ENCODE data around the gene UBTD1. TPM values are rescaled to one million over a fixed set of nuclear protein-coding genes. Genes with fewer than 3 reads are reported as not detected.
A peak's percentile ranks its signal among the peaks of the same experiment; 100 is the strongest.

UBTD1 gene
- total and polyA plus RNA-seq, 10 of the 15 experiments (the other 5 are each of a cell fraction or from before 2014, with no cell fraction given): 0.04 to 1.5 (median 1.2) TPM; not detected in 1

GRCh38 chr10:97498076-97498840, 466 bp upstream of the UBTD1 start, which contains the start of gene MMS19 (continued):
- TF ChIP-seq, protein P1, sequence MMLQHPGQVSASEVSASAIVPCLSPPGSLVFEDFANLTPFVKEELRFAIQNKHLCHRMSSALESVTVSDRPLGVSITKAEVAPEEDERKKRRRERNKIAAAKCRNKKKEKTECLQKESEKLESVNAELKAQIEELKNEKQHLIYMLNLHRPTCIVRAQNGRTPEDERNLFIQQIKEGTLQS (IDR thresholded peaks at IDR 0.05; ENCODE audit: borderline replicate concordance, extremely low read depth, low read depth, low read length): peak; percentile 89; the same call in 1 of the 2 replicates

- Histone ChIP-seq H3K4me1 (ENCODE audit: control insufficient read depth, insufficient read depth, low read length) (peaks cover 5% of the 10 kb centered on the region), H3K36me3 (ENCODE audit: control insufficient read depth in 2 of 2, insufficient read depth in 2 of 2, low read length in 1 of 2) (no peaks in the 10 kb centered on the region), H3K27me3 (replicated peaks in 1 of 2; ENCODE audit: control insufficient read depth in 2 of 2, insufficient read depth in 2 of 2, low read length in 1 of 2) (peaks cover 6 to 14% of the 10 kb centered on the region in 2 experiments), H3K4me3 (peak overlapping the region; percentile 90), H3K9me3 (replicated peaks; ENCODE audit: control insufficient read depth, insufficient read depth, low read length) (no peaks in the 10 kb centered on the region), H4K20me1 (ENCODE audit: control insufficient read depth, insufficient read depth) (no peaks in the 10 kb centered on the region), H3K4me2 (ENCODE audit: control insufficient read depth, insufficient read depth) (peak overlapping the region; percentile 81), H2AFZ (ENCODE audit: control insufficient read depth, low read depth, low read length) (no peak overlapping the region), H3K79me2 (ENCODE audit: control insufficient read depth, insufficient read depth, low read length) (peaks cover 34% of the 10 kb centered on the region), H3K9ac (ENCODE audit: control insufficient read depth, insufficient read depth, low read length) (no peak overlapping the region), H3K27ac (ENCODE audit: control insufficient read depth, insufficient read depth) (no peak overlapping the region)
- in situ Hi-C loops (cut with MboI): no loop called here
- FAIRE-seq (no peak), ATAC-seq (no peak), DNase-seq (ENCODE audit: low read depth, low spot score) (no peak)
- intact Hi-C loops (cut with micrococcal nuclease; ENCODE audit: unreplicated experiment): loop anchor here (5.0 kb wide), 3 partner anchors 52 to 72 kb away; partner anchors contain the start of genes EXOSC1, PGAM1 and ZDHHC16
- SMC1A ChIA-PET (ENCODE audit: uncharacterized antibody, unreplicated experiment): interaction anchor here (1.4 kb wide), 1 partner anchor 71 kb away, joined by 3 read pairs; no protein-coding TSS in a partner anchor
- POLR2A ChIA-PET: interaction anchor here (1.6 kb wide), 1 partner anchor 46 kb away, joined by 3 read pairs; no protein-coding TSS in a partner anchor
- TF ChIP-seq SP1 (IDR thresholded peaks at IDR 0.05; ENCODE audit: low read depth, low read length): no peak
- TF ChIP-seq POLR2A (IDR thresholded peaks at IDR 0.05; ENCODE audit: low read depth, low read length): no peak
- TF ChIP-seq SMAD1 (IDR thresholded peaks at IDR 0.05; ENCODE audit: low read depth, partially characterized antibody): no peak
- TF ChIP-seq RUNX3 (IDR thresholded peaks at IDR 0.05; ENCODE audit: low read length): no peak
- no peak for TF ChIP-seq EED (IDR thresholded peaks at IDR 0.05; ENCODE audit: low read depth)
- TF ChIP-seq YY1 (IDR thresholded peaks at IDR 0.05; ENCODE audit: low read depth, low read length): no peak
- no peak for TF ChIP-seq PAX8 (IDR thresholded peaks at IDR 0.05)
- no peak for TF ChIP-seq STAT1 (conservative IDR thresholded peaks at IDR 0.05)
- TF ChIP-seq CREM (IDR thresholded peaks at IDR 0.05; ENCODE audit: low read depth): no peak
- TF ChIP-seq NFXL1 (IDR thresholded peaks at IDR 0.05; ENCODE audit: borderline replicate concordance): no peak
- TF ChIP-seq RB1 (IDR thresholded peaks at IDR 0.05; ENCODE audit: borderline replicate concordance): no peak
- no peak for TF ChIP-seq IRF5 (IDR thresholded peaks at IDR 0.05; ENCODE audit: borderline replicate concordance)
- TF ChIP-seq BRCA1 (IDR thresholded peaks at IDR 0.05; ENCODE audit: low read depth, low read length): no peak
- no peak for TF ChIP-seq DPF2 (IDR thresholded peaks at IDR 0.05)
- no peak for TF ChIP-seq MEF2B (IDR thresholded peaks at IDR 0.05; ENCODE audit: partially characterized antibody, poor library complexity, severe bottlenecking)
- TF ChIP-seq ZNF622 (IDR thresholded peaks at IDR 0.05): no peak
- RAD21 ChIA-PET (ENCODE audit: unreplicated experiment): no interaction called here
- CTCF ChIA-PET: interaction anchor here (1.5 kb wide), 2 partner anchors 53 to 91 kb away, joined by 3 read pairs; no protein-coding TSS in a partner anchor
- 3% methylated on average over 41 of the region's 41 CpGs for WGBS (ENCODE audit: insufficient coverage, insufficient replicate concordance, low lambda C conversion rate, missing lambda C conversion rate)
- BruUV-seq (replicated peaks): no TSS peak
Observed at GRCh38 chr10:97499561-97500296, 1.0 kb downstream of the UBTD1 start.

All from GM12878 (cell line).